DOHH2 (cell line): Measurements from ENCODE around the gene C1RL.

Source experiments
- H3F3A ChIP-seq: fragments of 200-600 bp; sonication (generic), shearing (Covaris generic); 2 replicates; pipeline ENCODE4 v1.6.0; 2016; ENCODE audit warnings: antibody characterized with exemption, mild to moderate bottlenecking; ENCODE audit not compliant: control insufficient read depth, insufficient read depth
- H3K27ac ChIP-seq: fragments of 200-600 bp; sonication (generic); 2 replicates; pipeline ENCODE4 v1.5.1; 2014; ENCODE audit warnings: low read depth, mild to moderate bottlenecking, low read length, moderate library complexity
- H3K27me3 ChIP-seq: fragments of 200-600 bp; sonication (generic); 2 replicates; pipeline ENCODE4 v1.6.1; 2014; ENCODE audit warnings: mild to moderate bottlenecking, low read length, mixed read lengths; ENCODE audit not compliant: control insufficient read depth
- H3K36me3 ChIP-seq: fragments of 200-600 bp; sonication (generic); 2 replicates; pipeline ENCODE4 v1.6.1; 2014; ENCODE audit warnings: mild to moderate bottlenecking, low read length, moderate library complexity, mixed read lengths; ENCODE audit not compliant: control insufficient read depth
- H3K4me1 ChIP-seq: fragments of 200-600 bp; sonication (generic); 2 replicates; pipeline ENCODE4 v1.6.1; 2014; ENCODE audit warnings: mild to moderate bottlenecking, low read length, mixed read lengths; ENCODE audit not compliant: control insufficient read depth
- H3K4me2 ChIP-seq: fragments of 200-600 bp; sonication (generic); 2 replicates; pipeline ENCODE4 v1.6.0; 2014; ENCODE audit warnings: mild to moderate bottlenecking, low read length, moderate library complexity
- H3K4me3 ChIP-seq: fragments of 200-600 bp; sonication (generic); 2 replicates; pipeline ENCODE4 v1.5.1; 2014; ENCODE audit warnings: mild to moderate bottlenecking, low read length, mixed read lengths
- H3K79me2 ChIP-seq: fragments of 200-600 bp; sonication (generic); 2 replicates; pipeline ENCODE4 v1.6.1; 2014; ENCODE audit warnings: mild to moderate bottlenecking, low read length, mixed read lengths; ENCODE audit not compliant: control insufficient read depth
- H3K9me2 ChIP-seq: fragments of 200-600 bp; sonication (generic); replicated peaks from 2 replicates; pipeline ENCODE4 v1.6.1; 2014; ENCODE audit warnings: mild to moderate bottlenecking, low read length, mixed read lengths; ENCODE audit not compliant: control insufficient read depth
- H3K9me3 ChIP-seq: fragments of 200-600 bp; sonication (generic); 2 replicates; pipeline ENCODE4 v1.6.1; 2014; ENCODE audit warnings: antibody characterized with exemption, low read length, mixed read lengths; ENCODE audit not compliant: control insufficient read depth, insufficient read depth
- H4K20me1 ChIP-seq: fragments of 200-600 bp; sonication (generic); 2 replicates; pipeline ENCODE4 v1.6.0; 2014; ENCODE audit warnings: low read depth, mild to moderate bottlenecking, antibody characterized with exemption, low read length, moderate library complexity; ENCODE audit not compliant: control insufficient read depth, insufficient read depth
- EZH2phosphoT487 ChIP-seq: fragments of 200-600 bp; sonication (generic); IDR thresholded peaks from 2 replicates; pipeline ENCODE4 v1.6.1; 2017; ENCODE audit warnings: borderline replicate concordance, mild to moderate bottlenecking, antibody characterized with exemption, low read length, moderate library complexity, mixed read lengths
- TF ChIP-seq, protein P1 (sequence below): fragments of 200-600 bp; sonication (generic); IDR thresholded peaks from one replicate; pipeline ENCODE4 v1.5.1; 2014; ENCODE audit warnings: antibody characterized with exemption, mild to moderate bottlenecking, low read depth, low read length; ENCODE audit not compliant: poor library complexity, severe bottlenecking

Gene C1RL

DNA sequence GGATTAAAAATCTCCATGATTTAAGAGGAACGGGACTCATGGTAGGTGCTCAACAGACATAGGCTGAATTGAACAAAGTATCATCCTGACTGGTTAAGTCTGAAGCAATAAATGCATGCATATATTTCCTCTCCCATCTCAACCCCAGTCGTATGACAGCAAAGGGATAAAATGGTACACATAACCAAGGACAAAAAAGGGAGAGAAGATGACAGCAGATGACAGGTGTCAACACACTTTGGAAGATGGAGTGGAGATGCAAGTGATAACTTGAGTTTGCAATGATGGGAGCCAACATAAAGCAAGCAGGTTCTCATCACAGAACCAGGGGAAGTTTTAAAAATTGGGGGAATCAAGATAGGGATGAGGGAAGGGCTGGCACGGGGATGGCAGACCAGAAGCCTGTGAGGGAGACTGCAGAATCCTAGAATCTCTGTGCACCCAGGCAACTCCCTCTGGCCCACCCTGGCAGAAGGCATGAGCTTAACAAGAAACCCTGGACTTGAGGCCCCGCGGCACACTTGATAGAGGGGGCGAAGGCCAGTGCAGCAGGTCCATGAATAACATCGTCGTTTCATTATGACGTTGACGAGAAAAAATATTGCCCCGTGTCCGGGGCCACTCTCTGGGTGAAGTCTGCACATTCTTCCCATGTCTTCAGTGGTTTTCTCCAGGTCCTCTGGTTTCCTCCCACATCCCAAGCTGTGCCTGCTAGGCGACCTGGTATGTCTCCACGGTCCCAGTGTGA lies 5.0 kb downstream of the C1RL start:
- TF ChIP-seq, protein P1, sequence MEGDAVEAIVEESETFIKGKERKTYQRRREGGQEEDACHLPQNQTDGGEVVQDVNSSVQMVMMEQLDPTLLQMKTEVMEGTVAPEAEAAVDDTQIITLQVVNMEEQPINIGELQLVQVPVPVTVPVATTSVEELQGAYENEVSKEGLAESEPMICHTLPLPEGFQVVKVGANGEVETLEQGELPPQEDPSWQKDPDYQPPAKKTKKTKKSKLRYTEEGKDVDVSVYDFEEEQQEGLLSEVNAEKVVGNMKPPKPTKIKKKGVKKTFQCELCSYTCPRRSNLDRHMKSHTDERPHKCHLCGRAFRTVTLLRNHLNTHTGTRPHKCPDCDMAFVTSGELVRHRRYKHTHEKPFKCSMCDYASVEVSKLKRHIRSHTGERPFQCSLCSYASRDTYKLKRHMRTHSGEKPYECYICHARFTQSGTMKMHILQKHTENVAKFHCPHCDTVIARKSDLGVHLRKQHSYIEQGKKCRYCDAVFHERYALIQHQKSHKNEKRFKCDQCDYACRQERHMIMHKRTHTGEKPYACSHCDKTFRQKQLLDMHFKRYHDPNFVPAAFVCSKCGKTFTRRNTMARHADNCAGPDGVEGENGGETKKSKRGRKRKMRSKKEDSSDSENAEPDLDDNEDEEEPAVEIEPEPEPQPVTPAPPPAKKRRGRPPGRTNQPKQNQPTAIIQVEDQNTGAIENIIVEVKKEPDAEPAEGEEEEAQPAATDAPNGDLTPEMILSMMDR: no peak
- TF ChIP-seq EZH2phosphoT487: no peak
- peaks cover 11% of the 10 kb centered on the region for H3K4me1 ChIP-seq
- H3K4me2 ChIP-seq: no peak overlapping the region
- peaks cover 20% of the 10 kb centered on the region for H3K27me3 ChIP-seq
- H3K9me3 ChIP-seq: peaks cover 12% of the 10 kb centered on the region; the same call in 1 of the 2 replicates
- no peaks in the 10 kb centered on the region for H3F3A ChIP-seq
- no peaks in the 10 kb centered on the region for H3K79me2 ChIP-seq
- no peaks in the 10 kb centered on the region for H3K9me2 ChIP-seq
- no peak overlapping the region for H3K27ac ChIP-seq
- no peak overlapping the region for H3K4me3 ChIP-seq
- H3K36me3 ChIP-seq: no peaks in the 10 kb centered on the region
- H4K20me1 ChIP-seq: no peaks in the 10 kb centered on the region

DNA sequence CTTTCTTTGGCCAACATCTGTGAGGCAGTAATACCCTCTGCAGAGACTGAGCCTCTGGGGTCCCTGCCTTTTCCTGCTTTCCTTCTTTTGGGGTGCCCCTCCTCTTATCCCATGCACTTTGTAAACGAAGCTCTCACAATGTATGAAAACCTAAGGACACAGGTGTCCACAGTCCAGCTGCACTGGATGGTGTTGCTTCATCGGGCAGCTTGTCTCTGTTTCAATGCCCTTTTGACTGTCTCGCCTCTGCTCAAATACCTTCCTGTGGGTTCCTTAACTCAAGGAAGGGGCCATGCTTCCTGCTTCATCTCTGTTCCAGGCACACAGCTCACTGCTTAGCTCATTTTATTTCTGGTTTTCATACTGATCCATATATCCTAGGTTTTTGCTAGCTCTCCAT lies 6.4 kb downstream of the C1RL start:
- H4K20me1 ChIP-seq: no peaks in the 10 kb centered on the region
- no peaks in the 10 kb centered on the region for H3K9me2 ChIP-seq
- no peak overlapping the region for H3K4me3 ChIP-seq
- no peaks in the 10 kb centered on the region for H3K4me1 ChIP-seq
- H3K9me3 ChIP-seq: peaks cover 12% of the 10 kb centered on the region; the same call in 1 of the 2 replicates
- peaks cover 9% of the 10 kb centered on the region for H3K27me3 ChIP-seq
- no peaks in the 10 kb centered on the region for H3K36me3 ChIP-seq
- TF ChIP-seq, protein P1: no peak
- no peak for TF ChIP-seq EZH2phosphoT487
- no peaks in the 10 kb centered on the region for H3F3A ChIP-seq
- H3K4me2 ChIP-seq: no peak overlapping the region
- H3K79me2 ChIP-seq: no peaks in the 10 kb centered on the region
- H3K27ac ChIP-seq: no peak overlapping the region

DNA sequence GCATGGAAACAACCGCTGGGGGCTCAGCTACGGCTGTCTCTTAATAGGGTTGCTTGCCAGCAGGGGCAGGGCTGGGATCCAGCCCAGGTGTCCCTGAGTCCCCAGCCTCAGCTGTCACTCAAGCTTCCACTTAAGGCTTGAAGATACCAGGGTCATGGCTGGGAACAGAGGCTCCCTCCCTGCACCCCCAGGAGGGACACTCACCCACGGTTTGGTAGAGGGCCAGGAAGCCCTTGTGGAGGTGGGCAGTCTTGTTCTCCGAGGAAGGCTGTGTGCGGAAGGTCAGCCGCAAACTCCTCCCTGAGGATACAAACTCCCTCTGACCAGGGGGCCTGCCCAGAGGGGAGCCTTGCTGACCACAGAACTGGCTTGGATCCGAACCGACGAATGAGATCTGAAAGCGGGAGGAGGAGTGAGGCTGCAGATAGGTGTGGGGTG lies 7.3 kb downstream of the C1RL start:
- H3K4me1 ChIP-seq: no peaks in the 10 kb centered on the region
- H3F3A ChIP-seq: no peaks in the 10 kb centered on the region
- peaks cover 9% of the 10 kb centered on the region; the same call in 1 of the 2 replicates for H3K27me3 ChIP-seq
- TF ChIP-seq, protein P1: no peak
- no peak for TF ChIP-seq EZH2phosphoT487
- no peaks in the 10 kb centered on the region for H4K20me1 ChIP-seq
- H3K4me2 ChIP-seq: no peak overlapping the region
- peaks cover 12% of the 10 kb centered on the region; the same call in 1 of the 2 replicates for H3K9me3 ChIP-seq
- no peak overlapping the region for H3K27ac ChIP-seq
- no peak overlapping the region for H3K4me3 ChIP-seq
- no peaks in the 10 kb centered on the region for H3K9me2 ChIP-seq
- no peaks in the 10 kb centered on the region for H3K79me2 ChIP-seq
- H3K36me3 ChIP-seq: no peaks in the 10 kb centered on the region
